ENCODE results near the gene IL17RB.

Gene IL17RB

GRCh38 chr3:53804697-53805462 lies 41.5 kb upstream of the IL17RB start:
- peak; percentile 46 for DNase-seq (ENCODE audit: insufficient read length)
- TF ChIP-seq TAF1 (IDR thresholded peaks at IDR 0.05; ENCODE audit: borderline replicate concordance, low read depth, low read length), result no peak
- FAIRE-seq, result peak; percentile 74

GRCh38 chr3:53805463-53806159 lies 40.8 kb upstream of the IL17RB start:
- DNase-seq (ENCODE audit: insufficient read length) (no peak), FAIRE-seq (no peak)
- TF ChIP-seq POLR2AphosphoS5 (IDR thresholded peaks at IDR 0.05; ENCODE audit: low read depth, low read length) (no peak), POLR2A (IDR thresholded peaks at IDR 0.05; ENCODE audit: low read depth, low read length) (no peak), TAF1 (IDR thresholded peaks at IDR 0.05; ENCODE audit: borderline replicate concordance, low read depth, low read length) (no peak)

GRCh38 chr3:53806182-53807116 lies 39.9 kb upstream of the IL17RB start:
- DNase-seq (ENCODE audit: insufficient read length), result peak; percentile 45
- TF ChIP-seq TAF1 (IDR thresholded peaks at IDR 0.05; ENCODE audit: borderline replicate concordance, low read depth, low read length) (no peak), POLR2A (IDR thresholded peaks at IDR 0.05; ENCODE audit: low read depth, low read length) (no peak), POLR2AphosphoS5 (IDR thresholded peaks at IDR 0.05; ENCODE audit: low read depth, low read length) (no peak)
- FAIRE-seq, result peak; percentile 91

- no peak for FAIRE-seq
- DNase-seq (ENCODE audit: insufficient read length), result no peak
- TF ChIP-seq POLR2A (IDR thresholded peaks at IDR 0.05; ENCODE audit: low read depth, low read length) (no peak), POLR2AphosphoS5 (IDR thresholded peaks at IDR 0.05; ENCODE audit: low read depth, low read length) (no peak), TAF1 (IDR thresholded peaks at IDR 0.05; ENCODE audit: borderline replicate concordance, low read depth, low read length) (no peak)
Measured at GRCh38 chr3:53807117-53807810, 39.1 kb upstream of the IL17RB start.

- TF ChIP-seq POLR2A (IDR thresholded peaks at IDR 0.05; ENCODE audit: low read depth, low read length), result no peak
- no peak for TF ChIP-seq POLR2AphosphoS5 (IDR thresholded peaks at IDR 0.05; ENCODE audit: low read depth, low read length)
- no peak for TF ChIP-seq TAF1 (IDR thresholded peaks at IDR 0.05; ENCODE audit: borderline replicate concordance, low read depth, low read length)
- FAIRE-seq (no peak), DNase-seq (ENCODE audit: insufficient read length) (no peak)
Measured at GRCh38 chr3:53808496-53808895, 37.9 kb upstream of the IL17RB start.

GRCh38 chr3:53809267-53809666 lies 37.1 kb upstream of the IL17RB start:
- DNase-seq (ENCODE audit: insufficient read length) (no peak), FAIRE-seq (no peak)

GRCh38 chr3:53809764-53810400 lies 36.5 kb upstream of the IL17RB start:
- FAIRE-seq (no peak), DNase-seq (ENCODE audit: insufficient read length) (no peak)
- no peak for TF ChIP-seq POLR2AphosphoS5 (IDR thresholded peaks at IDR 0.05; ENCODE audit: low read depth, low read length)
- no peak for TF ChIP-seq TAF1 (IDR thresholded peaks at IDR 0.05; ENCODE audit: borderline replicate concordance, low read depth, low read length)
- TF ChIP-seq POLR2A (IDR thresholded peaks at IDR 0.05; ENCODE audit: low read depth, low read length), result no peak

More at GRCh38 chr3:53809267-53809666, 37.1 kb upstream of the IL17RB start:
- no peak for TF ChIP-seq TAF1 (IDR thresholded peaks at IDR 0.05; ENCODE audit: borderline replicate concordance, low read depth, low read length)
- no peak for TF ChIP-seq POLR2A (IDR thresholded peaks at IDR 0.05; ENCODE audit: low read depth, low read length)
- no peak for TF ChIP-seq POLR2AphosphoS5 (IDR thresholded peaks at IDR 0.05; ENCODE audit: low read depth, low read length)

- FAIRE-seq, result no peak
- DNase-seq (ENCODE audit: insufficient read length), result no peak
- TF ChIP-seq POLR2AphosphoS5 (IDR thresholded peaks at IDR 0.05; ENCODE audit: low read depth, low read length) (no peak), POLR2A (IDR thresholded peaks at IDR 0.05; ENCODE audit: low read depth, low read length) (no peak), TAF1 (IDR thresholded peaks at IDR 0.05; ENCODE audit: borderline replicate concordance, low read depth, low read length) (no peak)
Measured at GRCh38 chr3:53811143-53811927, 35.0 kb upstream of the IL17RB start.

- no peak for DNase-seq (ENCODE audit: insufficient read length)
- no peak for TF ChIP-seq POLR2A (IDR thresholded peaks at IDR 0.05; ENCODE audit: low read depth, low read length)
- TF ChIP-seq POLR2AphosphoS5 (IDR thresholded peaks at IDR 0.05; ENCODE audit: low read depth, low read length), result no peak
- no peak for TF ChIP-seq TAF1 (IDR thresholded peaks at IDR 0.05; ENCODE audit: borderline replicate concordance, low read depth, low read length)
- FAIRE-seq, result no peak
Measured at GRCh38 chr3:53812434-53812833, 33.9 kb upstream of the IL17RB start.

GRCh38 chr3:53813229-53813628 lies 33.1 kb upstream of the IL17RB start:
- FAIRE-seq, result no peak
- no peak for DNase-seq (ENCODE audit: insufficient read length)

More at GRCh38 chr3:53813229-53813628, 33.1 kb upstream of the IL17RB start:
- no peak for TF ChIP-seq TAF1 (IDR thresholded peaks at IDR 0.05; ENCODE audit: borderline replicate concordance, low read depth, low read length)
- TF ChIP-seq POLR2AphosphoS5 (IDR thresholded peaks at IDR 0.05; ENCODE audit: low read depth, low read length), result no peak
- no peak for TF ChIP-seq POLR2A (IDR thresholded peaks at IDR 0.05; ENCODE audit: low read depth, low read length)
